Fibroblast of skin of left biceps (primary cell): ENCODE measurements around the gene GRB7.
"Not testable (repeated sequence)": the region's sequence is repeated elsewhere in the genome, so short reads cannot be mapped to it uniquely, and the experiment has no call there.

Experiments
- DNase-seq, 2 experiments: peaks; one replicate each; pipeline ENCODE4 v3.0.0-alpha.2; 2013; ENCODE audit warnings: low read depth in 2 of 2

The GRB7 gene

DNA sequence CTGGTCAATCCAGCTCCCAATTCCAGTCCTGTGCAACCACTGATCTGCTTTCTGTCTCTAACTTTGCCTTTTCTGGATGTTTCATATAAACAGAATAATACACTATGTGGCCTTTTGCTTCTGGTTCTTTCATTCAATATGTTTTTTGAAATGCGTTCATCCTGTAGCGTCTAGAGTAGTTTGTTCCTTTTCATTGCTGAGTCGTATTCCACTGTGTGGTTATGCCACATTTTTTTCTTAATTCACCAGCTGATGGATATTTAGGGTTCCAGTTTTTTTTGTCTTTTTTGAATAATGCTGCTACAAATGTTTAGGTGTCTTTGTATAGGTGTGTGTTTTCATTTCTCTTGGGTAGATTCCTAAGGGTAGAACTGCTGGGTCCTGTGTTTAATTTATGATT, 5.2 kb upstream of the GRB7 start:
- no peak for DNase-seq

DNA sequence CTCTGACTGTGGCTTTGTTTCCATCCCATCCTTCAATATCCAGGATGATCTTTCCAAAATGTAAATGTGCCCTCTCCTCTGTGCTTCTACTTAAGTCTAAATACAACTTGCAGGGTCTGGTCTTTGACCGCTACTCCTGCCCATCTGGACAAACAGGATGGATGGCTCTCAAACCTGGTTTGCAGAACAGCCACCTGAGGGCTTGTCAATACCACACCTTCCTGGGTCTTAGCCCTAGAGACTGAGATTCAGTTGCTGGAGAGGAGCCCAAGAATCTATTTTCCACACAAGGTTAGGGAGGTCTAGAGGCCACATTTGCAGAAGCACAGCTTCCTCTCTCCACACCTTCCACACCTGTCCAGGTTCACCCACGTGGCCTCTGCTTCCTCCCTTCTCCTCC, 1.9 kb upstream of the GRB7 start:
- DNase-seq, result no peak

DNA sequence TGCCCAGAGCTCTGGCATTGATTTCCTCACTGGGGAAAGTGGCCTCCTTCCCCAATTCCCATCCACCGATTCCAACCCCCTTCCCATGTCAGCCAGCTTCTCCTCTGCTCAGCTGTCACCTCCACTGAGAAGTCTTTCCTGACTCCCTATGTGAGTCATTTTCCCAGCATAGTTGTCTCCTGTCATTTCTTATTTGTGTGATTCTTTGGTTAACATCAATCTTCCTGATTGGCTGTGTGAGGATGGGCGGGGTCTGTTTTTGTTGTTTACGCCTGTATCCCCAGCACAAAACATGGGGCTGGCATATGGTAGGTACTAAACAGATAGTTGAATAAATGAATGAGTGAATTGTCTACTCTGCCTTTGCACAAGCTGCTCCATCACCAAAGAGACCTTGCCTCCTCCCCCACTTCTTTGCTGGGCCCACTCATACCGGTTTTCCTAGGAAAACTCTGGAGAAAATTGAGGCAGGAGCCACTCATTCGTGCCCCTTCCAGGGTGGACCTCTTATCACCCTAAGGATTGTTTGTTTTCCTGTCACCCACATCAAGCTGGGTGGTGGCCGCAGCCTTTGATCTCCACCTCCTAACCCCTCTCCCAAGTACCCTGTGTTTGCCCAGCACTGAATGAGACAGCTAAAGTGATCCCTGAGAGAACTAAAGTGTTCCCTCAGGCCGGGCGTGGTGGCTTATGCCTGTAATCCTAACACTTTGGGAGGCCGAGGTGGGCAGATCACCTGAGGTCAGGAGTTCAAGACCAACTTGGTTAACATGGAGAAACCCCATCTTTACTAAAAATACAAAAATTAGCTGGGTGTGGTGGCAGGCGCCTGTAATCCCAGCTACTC, 1.2 kb upstream of the GRB7 start:
- no peak for DNase-seq

DNA sequence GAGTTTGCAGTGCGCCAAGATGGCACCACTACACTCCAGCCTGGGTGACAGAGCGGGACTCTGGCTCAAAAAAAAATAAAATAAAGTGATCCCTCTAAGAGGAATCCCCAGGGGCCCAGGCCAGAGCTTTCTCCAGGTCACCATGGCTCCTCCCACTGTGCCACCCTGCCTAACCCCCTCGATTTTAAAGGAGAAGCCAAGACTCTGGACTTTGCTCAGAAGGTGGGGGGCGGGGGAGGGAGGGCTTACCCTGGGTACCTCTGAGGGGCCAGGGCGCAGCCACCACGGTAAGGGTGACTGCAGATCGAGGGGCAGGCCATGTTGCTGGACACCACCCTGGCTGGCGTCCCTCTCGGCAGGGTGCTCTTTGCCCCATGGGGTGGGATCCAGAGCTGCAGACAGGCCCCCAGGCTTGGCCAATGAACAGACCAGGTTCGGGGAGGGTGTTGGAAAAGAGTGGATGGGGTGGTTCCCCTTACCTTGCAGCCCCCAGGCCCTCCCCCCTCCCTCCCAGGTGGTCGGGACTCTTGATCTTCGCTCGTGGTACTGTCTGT, 455 bp upstream of the GRB7 start:
- no peak for DNase-seq

DNA sequence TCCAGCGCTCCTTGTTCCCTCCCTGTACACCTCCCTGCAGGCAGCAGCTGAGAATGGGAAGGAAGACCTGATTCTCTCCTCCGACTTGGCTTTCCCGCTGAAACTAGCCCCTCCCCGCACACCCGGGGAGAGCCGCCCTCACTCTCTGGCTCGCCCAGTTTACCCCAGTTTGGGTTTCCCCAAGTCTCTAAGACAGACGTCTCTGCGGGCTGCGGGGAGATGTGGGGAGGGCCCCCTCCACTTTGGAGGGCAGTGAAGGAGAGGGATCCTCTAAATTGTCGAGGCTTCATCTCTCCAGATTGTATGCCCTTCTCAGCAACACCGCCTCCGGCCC, 797 bp downstream of the GRB7 start:
- DNase-seq, result no peak

DNA sequence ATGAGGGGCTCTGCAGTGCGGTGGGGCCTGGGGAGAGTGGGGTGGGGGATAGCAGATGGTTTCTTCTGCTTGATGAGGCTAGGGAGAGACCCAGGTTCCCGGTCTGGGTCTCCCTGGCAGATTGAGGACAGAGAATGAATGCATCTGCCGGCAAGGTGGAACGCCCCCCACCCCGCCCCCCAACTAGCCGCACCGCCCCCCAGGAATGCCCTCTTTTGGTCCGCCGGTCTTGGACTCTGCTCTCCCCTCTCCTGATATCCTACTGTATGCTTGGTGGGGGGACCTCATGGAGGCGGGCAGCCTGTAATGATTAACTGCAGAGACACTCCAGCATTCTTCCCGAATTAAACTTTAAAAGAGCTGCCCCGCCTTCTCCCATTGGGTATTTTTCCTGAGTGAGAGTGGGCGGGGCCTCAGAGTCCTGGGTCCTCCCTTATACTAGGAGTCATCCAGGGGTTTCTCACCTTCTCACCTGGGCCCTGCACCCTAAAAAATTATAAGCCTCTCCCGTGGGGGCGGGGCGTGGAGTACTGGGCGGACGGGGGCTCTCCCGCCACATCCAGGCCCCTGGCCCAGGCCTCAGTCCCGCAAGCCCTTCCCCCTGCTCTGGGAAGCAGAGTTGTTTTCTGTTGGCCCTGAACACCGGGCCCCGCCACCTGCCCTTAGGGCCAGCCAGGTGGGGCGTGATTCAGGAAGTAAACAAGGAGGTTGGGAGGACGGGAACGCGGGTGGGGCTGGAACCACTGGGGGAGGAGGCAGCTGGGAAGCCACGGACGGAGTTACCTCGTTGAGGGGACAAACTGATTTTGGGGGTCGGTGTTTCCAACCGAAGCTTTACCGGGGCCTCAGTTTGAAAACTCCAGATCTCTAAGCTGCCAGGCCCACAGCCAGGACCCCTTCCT, 1.5 kb downstream of the GRB7 start:
- DNase-seq, result no peak

DNA sequence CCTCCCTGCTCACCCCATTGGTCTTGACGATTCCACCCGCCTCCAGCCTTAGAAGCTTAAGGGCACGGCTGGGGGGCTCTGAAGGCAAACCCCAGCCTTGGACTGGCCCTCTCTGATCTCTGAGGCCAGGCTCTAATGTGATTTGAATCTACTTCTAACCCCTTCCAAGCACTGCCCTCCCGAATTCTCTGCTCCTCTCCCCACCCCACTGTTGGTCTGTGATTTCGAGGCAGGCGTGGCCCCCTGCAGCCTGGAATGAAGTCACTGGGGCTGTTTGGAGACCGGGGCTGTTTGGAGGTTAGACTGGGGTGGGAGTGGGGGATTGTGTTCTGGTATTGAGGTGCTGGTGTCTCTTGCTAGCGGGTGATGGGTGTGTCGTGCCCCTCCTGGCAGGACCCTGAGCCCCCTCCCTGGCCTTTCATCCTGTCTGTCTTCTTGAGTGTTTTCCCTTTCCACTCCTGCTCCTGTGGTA, 2.2 kb downstream of the GRB7 start:
- DNase-seq, result no peak

DNA sequence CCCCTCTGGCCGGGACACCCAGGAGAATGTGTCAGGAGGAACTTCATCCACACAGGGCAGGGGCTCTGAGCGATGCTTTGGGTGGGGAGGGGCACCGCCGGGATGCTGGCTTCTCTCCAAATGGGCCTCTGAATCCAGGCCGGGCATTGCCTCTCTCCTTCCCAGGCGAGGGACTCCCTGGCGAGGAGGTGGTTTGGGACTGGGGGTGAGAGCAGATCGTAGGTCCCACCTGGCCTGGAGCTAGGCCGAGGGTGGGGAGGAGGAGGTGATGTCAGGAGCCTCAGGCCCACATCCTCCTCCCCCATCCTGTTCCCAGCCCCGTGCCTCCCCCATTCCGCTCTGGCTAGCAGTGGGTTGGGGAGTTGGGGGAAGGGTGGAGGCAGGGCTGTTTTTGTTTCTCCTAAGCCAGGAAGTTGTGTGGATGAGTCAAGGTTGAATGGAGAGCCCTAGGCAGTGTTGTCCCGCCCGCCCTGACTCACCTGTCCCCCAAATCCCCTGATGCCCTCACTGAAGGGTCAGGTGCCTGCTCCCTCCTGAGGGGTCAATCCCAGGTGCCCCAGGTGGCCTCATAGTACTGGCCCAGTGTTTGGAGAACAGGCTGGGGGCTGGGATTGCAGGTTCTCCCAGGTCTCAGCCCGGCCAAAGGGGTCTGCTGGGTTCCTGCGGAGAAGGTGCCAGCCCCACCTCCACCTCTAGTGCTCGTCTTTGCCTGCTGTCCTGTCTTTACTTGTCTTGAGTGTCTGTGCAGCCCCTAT, 2.8 kb downstream of the GRB7 start:
- no peak for DNase-seq

DNA sequence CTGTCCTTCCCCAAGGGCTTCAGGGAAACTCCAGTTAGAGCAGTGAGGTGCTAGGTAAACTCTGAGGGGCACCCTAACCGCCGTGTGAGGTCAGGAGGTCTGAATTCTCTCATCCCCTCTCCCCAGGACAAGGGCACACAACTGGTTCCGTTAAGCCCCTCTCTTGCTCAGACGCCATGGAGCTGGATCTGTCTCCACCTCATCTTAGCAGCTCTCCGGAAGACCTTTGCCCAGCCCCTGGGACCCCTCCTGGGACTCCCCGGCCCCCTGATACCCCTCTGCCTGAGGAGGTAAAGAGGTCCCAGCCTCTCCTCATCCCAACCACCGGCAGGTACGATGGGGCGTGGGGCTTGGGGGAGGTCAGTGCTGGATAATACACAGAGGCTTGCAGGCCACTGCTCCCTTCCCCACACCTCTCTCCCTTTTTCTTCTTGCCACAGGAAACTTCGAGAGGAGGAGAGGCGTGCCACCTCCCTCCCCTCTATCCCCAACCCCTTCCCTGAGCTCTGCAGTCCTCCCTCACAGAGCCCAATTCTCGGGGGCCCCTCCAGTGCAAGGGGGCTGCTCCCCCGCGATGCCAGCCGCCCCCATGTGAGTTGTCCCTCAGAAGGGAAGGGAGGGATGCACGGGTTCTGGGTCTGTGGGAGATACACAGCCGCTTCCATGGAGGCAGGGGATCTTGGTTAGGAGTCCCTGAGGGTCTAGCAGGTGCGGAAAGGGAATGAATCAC, 4.6 kb downstream of the GRB7 start:
- DNase-seq, result no peak

DNA sequence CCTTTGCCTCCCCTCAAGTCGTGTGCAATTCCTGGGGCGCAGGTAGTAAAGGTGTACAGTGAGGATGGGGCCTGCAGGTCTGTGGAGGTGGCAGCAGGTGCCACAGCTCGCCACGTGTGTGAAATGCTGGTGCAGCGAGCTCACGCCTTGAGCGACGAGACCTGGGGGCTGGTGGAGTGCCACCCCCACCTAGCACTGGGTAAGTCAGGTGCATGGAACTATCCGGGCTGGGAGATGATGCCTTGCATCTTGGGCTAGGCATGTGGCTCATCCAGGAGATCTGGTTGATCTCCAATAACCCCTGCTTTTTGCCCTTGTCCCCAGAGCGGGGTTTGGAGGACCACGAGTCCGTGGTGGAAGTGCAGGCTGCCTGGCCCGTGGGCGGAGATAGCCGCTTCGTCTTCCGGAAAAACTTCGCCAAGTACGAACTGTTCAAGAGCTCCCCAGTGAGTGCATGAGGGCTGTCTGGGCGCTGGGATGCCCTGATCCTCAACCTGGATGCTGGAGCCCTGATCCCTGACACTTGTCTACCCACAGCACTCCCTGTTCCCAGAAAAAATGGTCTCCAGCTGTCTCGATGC, 5.2 kb downstream of the GRB7 start:
- no peak for DNase-seq

DNA sequence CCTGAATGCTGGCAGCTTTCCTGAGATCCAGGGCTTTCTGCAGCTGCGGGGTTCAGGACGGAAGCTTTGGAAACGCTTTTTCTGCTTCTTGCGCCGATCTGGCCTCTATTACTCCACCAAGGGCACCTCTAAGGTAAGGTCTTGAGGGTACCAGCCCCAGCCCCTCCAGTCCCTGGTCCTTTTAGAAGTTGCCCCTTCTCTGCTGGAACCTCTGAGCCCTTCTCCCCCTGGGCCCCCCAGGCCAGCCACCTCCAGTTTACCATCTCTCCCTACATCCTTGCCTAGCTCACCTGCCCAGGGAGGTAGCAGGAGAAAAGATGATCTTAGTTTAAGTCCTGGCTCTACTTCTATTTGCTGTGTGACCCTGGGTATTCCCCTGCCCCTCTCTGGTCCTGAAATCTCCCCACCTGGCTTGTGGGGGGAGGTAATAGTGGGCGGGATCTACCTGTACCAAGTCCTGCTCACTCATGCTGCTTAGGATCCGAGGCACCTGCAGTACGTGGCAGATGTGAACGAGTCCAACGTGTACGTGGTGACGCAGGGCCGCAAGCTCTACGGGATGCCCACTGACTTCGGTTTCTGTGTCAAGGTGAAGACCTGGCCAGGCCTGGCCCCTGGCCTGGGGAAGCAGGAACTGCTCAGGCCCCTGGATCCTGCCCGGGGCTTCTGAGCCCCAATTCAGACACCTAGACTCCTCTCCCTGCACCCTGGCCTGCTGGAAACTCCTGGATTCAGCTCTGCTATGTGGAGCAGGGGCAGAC, 6.5 kb downstream of the GRB7 start:
- no peak for DNase-seq

DNA sequence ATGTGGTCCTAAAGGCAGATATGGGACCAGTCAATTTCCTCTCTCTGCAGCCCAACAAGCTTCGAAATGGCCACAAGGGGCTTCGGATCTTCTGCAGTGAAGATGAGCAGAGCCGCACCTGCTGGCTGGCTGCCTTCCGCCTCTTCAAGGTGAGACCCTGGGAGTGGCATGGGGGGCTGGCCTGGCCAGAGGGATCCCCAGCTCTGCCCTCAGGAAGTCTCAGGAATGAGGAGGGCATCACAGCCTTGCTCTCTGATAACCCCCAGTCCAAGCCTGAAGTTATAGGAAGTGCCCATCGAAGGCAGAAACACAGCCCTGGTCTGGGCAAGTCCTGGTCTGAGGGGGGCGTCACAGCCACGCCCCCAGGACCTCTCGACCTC, 7.1 kb downstream of the GRB7 start:
- DNase-seq, result no peak

DNA sequence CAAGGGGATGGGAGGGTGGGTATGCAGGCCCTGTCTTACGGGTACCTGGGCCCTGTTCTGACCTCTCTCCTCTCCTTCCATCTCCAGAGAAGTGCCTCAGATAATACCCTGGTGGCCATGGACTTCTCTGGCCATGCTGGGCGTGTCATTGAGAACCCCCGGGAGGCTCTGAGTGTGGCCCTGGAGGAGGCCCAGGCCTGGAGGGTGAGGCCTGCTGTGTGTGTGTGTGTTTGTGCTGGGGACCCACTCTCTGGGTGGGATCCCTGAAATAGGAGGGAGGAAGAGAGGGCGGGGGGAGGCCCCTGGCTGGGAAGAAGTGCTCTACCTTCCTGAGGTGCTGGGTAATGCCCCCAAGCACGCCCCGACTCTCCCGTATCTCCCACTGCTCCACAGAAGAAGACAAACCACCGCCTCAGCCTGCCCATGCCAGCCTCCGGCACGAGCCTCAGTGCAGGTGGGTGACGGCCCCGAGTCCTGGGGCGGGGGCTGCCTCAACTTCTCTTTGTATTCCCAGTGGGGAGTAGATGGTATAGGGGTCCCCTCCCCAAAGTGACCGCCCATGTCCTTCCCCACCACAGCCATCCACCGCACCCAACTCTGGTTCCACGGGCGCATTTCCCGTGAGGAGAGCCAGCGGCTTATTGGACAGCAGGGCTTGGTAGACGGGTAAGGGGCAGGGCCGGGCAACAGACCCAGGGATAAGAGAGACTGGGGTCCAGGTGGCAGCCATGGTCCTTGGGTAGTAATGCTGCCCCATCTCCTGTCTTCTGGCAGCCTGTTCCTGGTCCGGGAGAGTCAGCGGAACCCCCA, 7.8 kb downstream of the GRB7 start:
- DNase-seq, result no peak

DNA sequence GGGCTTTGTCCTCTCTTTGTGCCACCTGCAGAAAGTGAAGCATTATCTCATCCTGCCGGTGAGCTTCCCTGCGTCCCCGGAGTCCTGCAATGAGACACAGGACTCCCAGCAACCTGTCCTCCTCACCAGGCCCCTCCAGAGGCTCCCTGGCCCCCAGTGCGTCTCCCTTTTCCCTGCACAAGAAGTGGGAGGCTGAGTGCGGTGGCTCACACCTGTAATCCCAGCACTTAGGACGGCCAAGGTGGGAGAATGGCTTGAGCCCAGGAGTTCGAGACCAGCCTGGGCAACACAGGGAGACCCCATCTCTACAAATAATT, 8.4 kb downstream of the GRB7 start:
- DNase-seq, result no peak

DNA sequence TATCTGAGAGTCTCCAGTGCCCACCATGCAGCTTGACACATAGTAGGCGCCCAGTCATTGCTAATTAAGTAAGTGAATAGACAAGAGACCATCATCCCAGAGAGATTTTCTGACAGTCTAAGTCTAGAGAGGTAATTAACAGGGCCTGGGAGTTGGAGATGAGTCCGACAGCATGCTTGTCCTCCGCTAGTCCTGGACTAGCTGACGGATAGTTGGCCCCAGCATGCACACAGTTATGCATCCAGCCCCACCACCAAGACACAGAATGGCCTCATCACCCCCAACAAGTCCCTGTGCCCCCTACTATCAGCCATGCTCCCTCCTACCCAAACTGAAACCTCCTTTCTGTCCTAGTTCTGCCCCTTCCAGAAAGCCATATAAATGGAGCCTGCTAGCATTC, 10.0 kb downstream of the GRB7 start:
- no peak for DNase-seq

DNA sequence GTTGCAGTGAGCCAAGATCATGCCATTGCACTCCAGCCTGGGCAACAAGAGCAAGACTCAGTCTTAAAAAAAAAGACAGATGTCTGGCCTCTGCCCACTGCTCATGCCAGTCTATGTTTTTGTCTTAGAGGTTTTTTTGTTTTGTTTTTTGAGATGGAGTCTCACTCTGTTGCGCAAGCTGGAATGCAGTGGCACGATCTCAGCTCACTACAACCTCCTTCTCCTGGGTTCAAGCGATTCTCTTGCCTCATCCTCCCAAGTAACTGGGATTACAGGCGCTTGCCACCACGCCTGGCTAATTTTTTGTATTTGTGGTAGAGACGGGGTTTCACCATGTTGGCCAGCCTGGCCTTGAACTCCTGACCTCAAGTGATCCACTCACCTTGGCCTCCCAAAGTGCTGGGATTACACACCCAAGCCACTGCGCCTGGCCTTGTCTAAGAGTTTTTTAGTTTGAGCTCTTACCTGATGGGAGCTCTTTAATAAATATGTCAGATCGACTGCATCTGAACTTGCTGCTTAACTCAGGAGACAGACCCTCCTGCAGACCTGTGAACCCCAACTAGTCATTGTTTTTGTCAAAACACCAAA, 10.8 kb downstream of the GRB7 start:
- not testable (repeated sequence) for DNase-seq

DNA sequence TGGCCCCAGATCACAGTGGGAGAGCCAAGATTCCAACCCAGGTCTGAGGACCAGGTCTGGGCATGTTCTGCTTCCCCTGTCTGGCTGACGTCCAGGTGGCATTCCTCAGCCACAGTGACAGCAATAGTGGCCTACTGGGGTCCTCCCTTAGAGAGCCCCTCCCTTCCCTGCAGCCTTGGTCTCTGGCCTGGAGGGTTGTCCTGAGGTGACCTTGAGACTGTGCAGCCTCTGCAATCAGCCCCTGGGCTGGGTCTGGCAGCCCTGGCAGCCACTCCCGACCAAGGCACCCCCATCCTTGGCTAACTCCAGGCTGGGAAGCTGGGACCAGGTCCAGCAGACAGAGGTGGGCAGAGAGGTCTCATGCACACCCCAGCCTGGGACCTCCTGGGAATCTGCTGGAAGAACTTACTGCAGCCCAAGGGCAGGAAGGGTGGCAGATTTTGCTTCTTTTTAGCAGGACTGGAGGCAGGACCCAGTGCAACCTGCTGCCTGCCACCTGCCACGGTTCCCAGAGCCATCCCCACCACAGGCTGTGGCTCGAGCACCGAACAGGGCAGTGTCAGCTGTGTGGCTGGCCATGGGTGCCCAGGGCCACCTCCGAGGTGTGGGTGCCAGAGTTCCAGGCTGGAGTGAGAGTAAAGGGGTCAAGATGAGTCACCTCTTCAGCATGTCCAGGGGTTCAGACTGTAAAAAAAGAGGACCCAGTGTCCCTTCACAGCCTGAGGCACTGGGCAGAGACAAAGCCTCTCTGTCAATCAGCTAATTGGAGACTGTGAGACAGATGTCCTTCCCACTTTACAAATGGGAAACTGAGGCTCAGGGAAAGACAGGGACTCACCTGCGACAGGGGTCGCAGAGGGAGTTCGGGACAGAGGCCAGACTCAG, 12.6 kb downstream of the GRB7 start:
- DNase-seq, result no peak

DNA sequence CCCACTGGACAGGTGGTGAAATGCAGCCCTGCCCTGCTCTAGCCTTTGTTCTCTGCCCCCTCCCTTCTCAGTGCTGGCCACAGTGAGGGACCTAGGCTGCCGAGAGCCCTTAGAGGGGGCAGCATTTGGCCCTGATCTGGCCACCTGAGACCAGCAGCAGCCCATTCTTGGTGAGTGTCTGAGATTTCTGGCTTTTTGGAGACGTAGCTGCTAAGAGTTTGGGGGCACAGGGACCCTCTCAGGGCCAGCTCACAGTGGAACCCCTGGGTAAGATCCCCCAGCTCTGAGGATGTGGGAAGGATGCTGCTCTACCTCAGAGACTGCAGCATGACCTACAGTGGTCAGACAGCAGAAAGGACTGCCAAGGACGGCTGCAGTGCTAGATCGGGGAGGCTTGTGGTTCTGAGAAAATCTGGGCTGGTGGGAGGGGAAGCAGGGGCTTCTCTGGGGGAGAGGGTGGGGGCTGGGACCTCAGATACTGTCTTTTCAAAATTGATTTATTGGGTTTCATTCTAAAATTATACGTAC, 13.3 kb downstream of the GRB7 start:
- no peak for DNase-seq
